ENCODE results near the gene HMGN1.

Gene HMGN1

GRCh38 chr21:39366563-39366962 is 17.7 kb upstream of the HMGN1 start:
- no peak for DNase-seq

- DNase-seq = no peak
Measured at GRCh38 chr21:39364949-39365348, 16.1 kb upstream of the HMGN1 start.

GRCh38 chr21:39363607-39364555 is 15.0 kb upstream of the HMGN1 start:
- no peak for DNase-seq

- DNase-seq = no peak
Measured at GRCh38 chr21:39362733-39363132, 13.8 kb upstream of the HMGN1 start.

- no peak for DNase-seq
Measured at GRCh38 chr21:39359382-39359781, 10.5 kb upstream of the HMGN1 start.

- no peak for DNase-seq
Measured at GRCh38 chr21:39353295-39353694, 4.4 kb upstream of the HMGN1 start.

- DNase-seq = no peak
Measured at GRCh38 chr21:39350094-39351005, 1.5 kb upstream of the HMGN1 start.

GRCh38 chr21:39349211-39350093 is 564 bp upstream of the HMGN1 start:
- DNase-seq = peak; percentile 97

- DNase-seq = no peak
Measured at GRCh38 chr21:39348040-39348354, 891 bp downstream of the HMGN1 start.

GRCh38 chr21:39347537-39347936 is 1.4 kb downstream of the HMGN1 start:
- DNase-seq = no peak

GRCh38 chr21:39346671-39347331 is 2.1 kb downstream of the HMGN1 start:
- DNase-seq = no peak

- no peak for DNase-seq
Measured at GRCh38 chr21:39346206-39346605, 2.7 kb downstream of the HMGN1 start.

GRCh38 chr21:39345440-39345839 is 3.4 kb downstream of the HMGN1 start:
- no peak for DNase-seq

- DNase-seq = no peak
Measured at GRCh38 chr21:39344848-39345247, 4.0 kb downstream of the HMGN1 start.

GRCh38 chr21:39341249-39341923 is 7.5 kb downstream of the HMGN1 start:
- no peak for DNase-seq

GRCh38 chr21:39340687-39341086 is 8.2 kb downstream of the HMGN1 start:
- DNase-seq = no peak

- no peak for DNase-seq
Measured at GRCh38 chr21:39339231-39339630, 9.7 kb downstream of the HMGN1 start.

- DNase-seq = no peak
Measured at GRCh38 chr21:39336457-39337008, 12.4 kb downstream of the HMGN1 start.

GRCh38 chr21:39334611-39335010 is 14.3 kb downstream of the HMGN1 start:
- DNase-seq = no peak

GRCh38 chr21:39332175-39332574 is 16.7 kb downstream of the HMGN1 start:
- no peak for DNase-seq

GRCh38 chr21:39330001-39330400 is 18.9 kb downstream of the HMGN1 start:
- DNase-seq = no peak

All from NCI-H510A treated with DMSO at 0.1 percent for 48 hours (cell line).